T-cell (primary cell): ENCODE data around the gene POLR2J2. TPM values are rescaled to one million over a fixed set of nuclear protein-coding genes. Genes with fewer than 3 reads are reported as not detected.
"Not testable (repeated sequence)": the region's sequence is repeated elsewhere in the genome, so short reads cannot be mapped to it uniquely, and the experiment has no call there.

Source experiments
- ATAC-seq, 4 experiments: fragments of 200-7000 bp in 3 of 4; fragments of 150-1000 bp in 1 of 4; cut with Tn5 transposase; replicated peaks in 1 of 4; 1 replicate in 3 of 4; 2 replicates in 1 of 4; pipeline ENCODE4 v1.10.0; 2021; ENCODE audit warnings: moderate library complexity in 3 of 4, mild to moderate bottlenecking in 2 of 4, moderate number of reproducible peaks in 1 of 4
- CTCF ChIA-PET, 2 donors: fragments of 300-600 bp; sonication (Branson Sonifier 250); formaldehyde crosslinking; loops; one replicate each; lab custom pipeline; 2022; ENCODE audit warnings: antibody characterized with exemption in 2 of 2; lab: Charles Lee
- POLR2A ChIA-PET, 2 donors: fragments of 300-600 bp; sonication (Branson Sonifier 250); formaldehyde crosslinking; loops; one replicate each; lab custom pipeline; 2022; ENCODE audit warnings: antibody characterized with exemption in 2 of 2; lab: Charles Lee
- DNase-seq, 35 experiments: peaks; one replicate each; pipeline versions ENCODE4 v3.0.0 to v3.0.0-alpha.2; 2013 to 2023
- H3K27ac ChIP-seq: one replicate; pipeline ENCODE4 v1.5.1; 2013; ENCODE audit warnings: low read length
- H3K27me3 ChIP-seq, 2 experiments: replicated peaks in 1 of 2; 1 replicate in 1 of 2; 2 replicates in 1 of 2; pipeline versions ENCODE4 v1.6.1 to v1.7.0; 2013; ENCODE audit warnings: low read length in 1 of 2, mixed read lengths in 1 of 2; ENCODE audit not compliant: control insufficient read depth in 2 of 2, insufficient read depth in 2 of 2; ENCODE audit errors: extremely low read depth in 1 of 2
- H3K36me3 ChIP-seq, 2 donors: 1 replicate in 1 of 2; 2 replicates in 1 of 2; pipeline versions ENCODE4 v1.6.1 to v1.7.0; 2013; ENCODE audit warnings: low read length in 1 of 2; ENCODE audit not compliant: control insufficient read depth in 2 of 2, insufficient read depth in 1 of 2; ENCODE audit errors: extremely low read depth in 1 of 2
- H3K4me1 ChIP-seq, 2 experiments: 1 replicate in 1 of 2; 2 replicates in 1 of 2; pipeline versions ENCODE4 v1.6.1 to v1.7.0; 2013; ENCODE audit warnings: low read length in 2 of 2, mixed read lengths in 1 of 2; ENCODE audit not compliant: insufficient read depth in 2 of 2, control insufficient read depth in 1 of 2; ENCODE audit errors: extremely low read depth in 1 of 2
- H3K4me3 ChIP-seq, 2 donors: 1 replicate in 1 of 2; 2 replicates in 1 of 2; pipeline versions ENCODE4 v1.5.1 to v1.7.0; 2013; ENCODE audit warnings: mild to moderate bottlenecking in 2 of 2, low read length in 1 of 2, moderate library complexity in 1 of 2; ENCODE audit not compliant: control insufficient read depth in 1 of 2; ENCODE audit errors: extremely low read depth in 1 of 2
- H3K9me3 ChIP-seq: 2 replicates; pipeline ENCODE4 v1.7.0; 2013
- H3K27ac Mint-ChIP-seq, 2 donors: one replicate each; pipeline ENCODE4 v1.8.0; 2020 to 2021; ENCODE audit warnings: mild to moderate bottlenecking in 2 of 2, mixed read lengths in 2 of 2
- H3K27me3 Mint-ChIP-seq, 2 donors: one replicate each; pipeline ENCODE4 v1.8.0; 2021 to 2022; ENCODE audit warnings: mixed read lengths in 2 of 2
- H3K36me3 Mint-ChIP-seq: one replicate; pipeline ENCODE4 v1.8.0; 2021; ENCODE audit warnings: mixed read lengths
- H3K4me1 Mint-ChIP-seq, 3 donors: one replicate each; pipeline ENCODE4 v1.8.0; 2020 to 2022; ENCODE audit warnings: mixed read lengths in 3 of 3, mild to moderate bottlenecking in 1 of 3
- H3K4me3 Mint-ChIP-seq, 3 donors: one replicate each; pipeline ENCODE4 v1.8.0; 2020 to 2022; ENCODE audit warnings: mild to moderate bottlenecking in 3 of 3, mixed read lengths in 3 of 3, moderate library complexity in 3 of 3
- H3K9me3 Mint-ChIP-seq, 3 donors: one replicate each; pipeline ENCODE4 v1.8.0; 2020 to 2022; ENCODE audit warnings: mixed read lengths in 3 of 3
- WGBS: methylation state at CpG from one replicate; pipeline ENCODE4 v1.1.5; 2013; ENCODE audit warnings: missing lambda C conversion rate; ENCODE audit not compliant: insufficient coverage; 5-methylcytosine and 5-hydroxymethylcytosine counted together
- total RNA-seq, 35 experiments: library from RNA in 6 of 35; stranded (reverse) in 6 of 35; fragments of 120-200 nt in 1 of 35; gene quantifications; one replicate each; pipeline versions ENCODE4 v1.2.1 to v1.2.4 and lab custom pipeline; 2013 to 2026

Gene POLR2J2
- total RNA-seq, 5 donors from 2014 or later (not counting 1 experiment from before 2014, with no cell fraction given): 20.8 to 70.3 (median 23.8) TPM

- H3K27me3 Mint-ChIP-seq, H3K4me1 Mint-ChIP-seq, CTCF ChIA-PET, H3K9me3 ChIP-seq, ATAC-seq, H3K36me3 Mint-ChIP-seq, H3K36me3 ChIP-seq, DNase-seq, H3K27ac Mint-ChIP-seq, H3K4me3 Mint-ChIP-seq, H3K4me3 ChIP-seq, POLR2A ChIA-PET, H3K9me3 Mint-ChIP-seq, H3K4me1 ChIP-seq, H3K27me3 ChIP-seq, H3K27ac ChIP-seq: not testable (repeated sequence)
- no CpG with 5 or more reads among the region's 9 CpGs for WGBS
Measured at GRCh38 chr7:102642691-102643090, 28.8 kb downstream of the POLR2J2 start, which contains the start of gene UPK3BL1. UPK3BL1 (minus strand) TSS chr7:102642791; CDS start chr7:102642741, 50 bp downstream.

- CTCF ChIA-PET, H3K27ac Mint-ChIP-seq, H3K36me3 Mint-ChIP-seq, H3K4me3 ChIP-seq, H3K4me1 Mint-ChIP-seq, H3K27ac ChIP-seq, H3K9me3 ChIP-seq, H3K27me3 ChIP-seq, H3K9me3 Mint-ChIP-seq, H3K27me3 Mint-ChIP-seq, POLR2A ChIA-PET, H3K4me1 ChIP-seq, H3K36me3 ChIP-seq, H3K4me3 Mint-ChIP-seq: not testable (repeated sequence)
- WGBS: no CpG with 5 or more reads among the region's 11 CpGs
- DNase-seq (peak in 1 of 35 experiments; percentile 1), ATAC-seq (peak in 3 of 4 experiments; percentile 14 to 21 (median 15))
Measured at GRCh38 chr7:102638848-102639247, 32.6 kb downstream of the POLR2J2 start.

- H3K27ac Mint-ChIP-seq, H3K4me1 ChIP-seq, H3K4me1 Mint-ChIP-seq, POLR2A ChIA-PET, H3K4me3 Mint-ChIP-seq, H3K4me3 ChIP-seq, CTCF ChIA-PET, H3K36me3 ChIP-seq, ATAC-seq, H3K27me3 ChIP-seq, DNase-seq, H3K36me3 Mint-ChIP-seq, H3K9me3 Mint-ChIP-seq, H3K9me3 ChIP-seq, H3K27me3 Mint-ChIP-seq, H3K27ac ChIP-seq: not testable (repeated sequence)
- no CpG with 5 or more reads among the region's 13 CpGs for WGBS
Measured at GRCh38 chr7:102636956-102637355, 34.5 kb downstream of the POLR2J2 start.

DNA sequence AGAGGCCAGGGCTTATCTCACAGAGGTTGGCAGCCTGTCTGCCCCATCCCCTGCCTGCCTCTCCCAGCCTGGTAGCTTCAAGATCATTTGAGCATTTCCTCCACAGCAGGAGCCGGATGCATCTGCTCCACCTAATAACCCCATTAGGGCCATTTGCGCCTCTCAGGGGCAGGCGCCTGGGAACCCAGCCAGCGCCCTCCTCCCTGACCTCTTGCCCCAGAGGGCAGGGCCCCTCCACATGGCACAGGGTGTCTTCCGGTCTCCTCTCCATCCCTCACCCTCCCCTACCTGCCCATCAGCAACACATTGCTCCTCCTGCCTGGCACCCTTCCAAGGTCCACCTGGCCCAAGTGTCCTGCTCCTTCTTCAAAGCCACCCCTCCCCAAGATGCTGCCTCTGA is 36.1 kb downstream of the POLR2J2 start:
- H3K4me1 ChIP-seq, H3K9me3 ChIP-seq, H3K4me1 Mint-ChIP-seq, H3K27ac Mint-ChIP-seq, H3K9me3 Mint-ChIP-seq, H3K27ac ChIP-seq, H3K36me3 ChIP-seq, POLR2A ChIA-PET, CTCF ChIA-PET, H3K4me3 Mint-ChIP-seq, ATAC-seq, H3K27me3 Mint-ChIP-seq, DNase-seq, H3K27me3 ChIP-seq, H3K36me3 Mint-ChIP-seq, H3K4me3 ChIP-seq: not testable (repeated sequence)
- WGBS: no CpG with 5 or more reads among the region's 5 CpGs

DNA sequence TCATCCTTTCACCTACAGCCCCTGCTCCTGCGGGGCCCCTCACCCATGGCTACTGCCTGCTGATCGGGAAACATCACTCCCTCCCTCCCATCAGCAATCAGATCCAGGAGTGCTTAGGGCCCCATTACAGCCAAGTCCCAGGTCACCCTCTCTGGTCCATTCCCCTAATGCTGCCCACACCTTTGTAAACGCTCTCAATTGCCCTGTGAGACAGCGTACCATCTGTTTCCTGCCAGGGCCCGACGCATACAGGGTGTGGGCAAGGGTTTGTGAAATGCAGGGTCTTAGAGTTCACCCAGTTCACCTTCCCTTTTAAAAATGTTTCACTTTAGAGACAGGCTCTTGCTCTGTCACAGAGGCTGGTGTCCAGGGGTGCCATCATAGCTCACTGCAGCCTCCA is 37.2 kb downstream of the POLR2J2 start:
- H3K4me1 ChIP-seq, H3K36me3 ChIP-seq, H3K9me3 ChIP-seq, H3K4me3 ChIP-seq, ATAC-seq, H3K4me1 Mint-ChIP-seq, DNase-seq, H3K9me3 Mint-ChIP-seq, H3K36me3 Mint-ChIP-seq, H3K27ac ChIP-seq, H3K27ac Mint-ChIP-seq, CTCF ChIA-PET, H3K27me3 ChIP-seq, H3K4me3 Mint-ChIP-seq, POLR2A ChIA-PET, H3K27me3 Mint-ChIP-seq: not testable (repeated sequence)
- WGBS: no CpG with 5 or more reads among the region's 6 CpGs

DNA sequence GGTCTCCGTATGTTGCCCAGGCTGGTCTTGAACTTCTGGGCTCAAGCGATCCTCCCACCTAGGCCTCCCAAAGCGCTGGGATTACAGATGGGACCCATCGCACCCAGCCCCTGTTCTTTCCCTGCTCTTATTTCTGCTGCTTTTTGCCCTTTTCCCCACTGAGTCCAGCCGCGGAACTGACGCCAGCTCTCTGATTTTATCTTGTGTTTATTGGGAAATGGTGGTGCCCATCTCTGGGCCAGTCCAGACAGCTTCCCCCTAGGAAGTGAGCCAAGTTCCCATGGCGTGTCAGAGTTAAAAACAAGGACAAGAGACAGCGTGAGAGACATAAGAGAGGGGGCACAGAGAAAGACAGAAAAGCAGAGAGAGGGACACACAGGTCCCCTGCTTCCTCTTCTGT is 40.8 kb downstream of the POLR2J2 start:
- H3K9me3 Mint-ChIP-seq, H3K4me3 ChIP-seq, DNase-seq, H3K4me1 ChIP-seq, H3K27ac ChIP-seq, H3K36me3 ChIP-seq, POLR2A ChIA-PET, ATAC-seq, H3K27me3 ChIP-seq, H3K9me3 ChIP-seq, H3K36me3 Mint-ChIP-seq, H3K27me3 Mint-ChIP-seq, CTCF ChIA-PET, H3K4me3 Mint-ChIP-seq, H3K4me1 Mint-ChIP-seq, H3K27ac Mint-ChIP-seq: not testable (repeated sequence)
- no CpG with 5 or more reads among the region's 9 CpGs for WGBS

GRCh38 chr7:102627271-102627904 is 44.1 kb downstream of the POLR2J2 start:
- H3K4me1 Mint-ChIP-seq, H3K4me1 ChIP-seq, H3K4me3 Mint-ChIP-seq, CTCF ChIA-PET, H3K27ac Mint-ChIP-seq, H3K36me3 Mint-ChIP-seq, H3K27me3 ChIP-seq, DNase-seq, H3K27ac ChIP-seq, H3K27me3 Mint-ChIP-seq, H3K4me3 ChIP-seq, H3K36me3 ChIP-seq, H3K9me3 ChIP-seq, POLR2A ChIA-PET, ATAC-seq, H3K9me3 Mint-ChIP-seq: not testable (repeated sequence)
- no CpG with 5 or more reads among the region's 8 CpGs for WGBS
